Activated B cell treated with CpG ODN at 0.5 μM for 24 hours (primary cell): ENCODE results near the gene OR4S1. TPM values are rescaled to one million over a fixed set of nuclear protein-coding genes. Genes with fewer than 3 reads are reported as not detected.

ENCODE experiments used
- ATAC-seq: fragments of 200-7000 bp; cut with Tn5 transposase; one replicate; pipeline ENCODE4 v1.10.0; 2021; ENCODE audit warnings: low read depth, mild to moderate bottlenecking, moderate library complexity
- CTCF ChIA-PET: fragments of 350-600 bp; sonication (Branson Sonifier 250); formaldehyde crosslinking; loops from one replicate; lab custom pipeline; 2021; ENCODE audit warnings: antibody characterized with exemption; lab: Charles Lee
- POLR2A ChIA-PET: fragments of 350-600 bp; sonication (Branson Sonifier 250); formaldehyde crosslinking; loops from one replicate; lab custom pipeline; 2021; ENCODE audit warnings: antibody characterized with exemption; lab: Charles Lee
- DNase-seq: peaks from one replicate; pipeline ENCODE4 v3.0.0; 2022
- H3K27ac Mint-ChIP-seq: one replicate; pipeline ENCODE4 v1.8.0; 2020; ENCODE audit warnings: mixed read lengths
- H3K27me3 Mint-ChIP-seq: one replicate; pipeline ENCODE4 v1.8.0; 2021; ENCODE audit warnings: mixed read lengths
- H3K36me3 Mint-ChIP-seq: one replicate; pipeline ENCODE4 v1.8.0; 2021; ENCODE audit warnings: low read depth, mixed read lengths
- H3K4me1 Mint-ChIP-seq: one replicate; pipeline ENCODE4 v1.8.0; 2021; ENCODE audit warnings: mixed read lengths
- H3K4me3 Mint-ChIP-seq: one replicate; pipeline ENCODE4 v1.8.0; 2020; ENCODE audit warnings: mild to moderate bottlenecking, mixed read lengths
- H3K9me3 Mint-ChIP-seq: one replicate; pipeline ENCODE4 v1.8.0; 2020; ENCODE audit warnings: mixed read lengths
- intact Hi-C: fragments of 100-400 bp; cut with micrococcal nuclease; formaldehyde crosslinking; loops from one replicate; pipeline ENCODE4 v1.15.1; 2024
- total RNA-seq: library from RNA; stranded (reverse); gene quantifications from 2 replicates; pipeline ENCODE4 v1.2.3, GENCODE V29; 2022
- TF ChIP-seq, protein P1 (sequence below): fragments of 200-600 bp; IDR thresholded peaks from one replicate; pipeline ENCODE4 v1.8.0; 2022; ENCODE audit warnings: antibody characterized with exemption, mild to moderate bottlenecking

The OR4S1 gene
- total RNA-seq, 1 donor from 2014 or later, result not detected

GRCh38 chr11:48354013-48354412 lies 48.0 kb downstream of the OR4S1 start:
- peaks cover 3% of the 10 kb centered on the region for H3K9me3 Mint-ChIP-seq
- POLR2A ChIA-PET, result no interaction called here
- H3K4me3 Mint-ChIP-seq, result no peak overlapping the region
- peaks cover 2% of the 10 kb centered on the region for H3K27me3 Mint-ChIP-seq
- intact Hi-C loops, result no loop called here
- no peak overlapping the region for H3K27ac Mint-ChIP-seq
- H3K4me1 Mint-ChIP-seq, result no peaks in the 10 kb centered on the region
- no peak for ATAC-seq
- CTCF ChIA-PET, result no interaction called here
- TF ChIP-seq, protein P1, sequence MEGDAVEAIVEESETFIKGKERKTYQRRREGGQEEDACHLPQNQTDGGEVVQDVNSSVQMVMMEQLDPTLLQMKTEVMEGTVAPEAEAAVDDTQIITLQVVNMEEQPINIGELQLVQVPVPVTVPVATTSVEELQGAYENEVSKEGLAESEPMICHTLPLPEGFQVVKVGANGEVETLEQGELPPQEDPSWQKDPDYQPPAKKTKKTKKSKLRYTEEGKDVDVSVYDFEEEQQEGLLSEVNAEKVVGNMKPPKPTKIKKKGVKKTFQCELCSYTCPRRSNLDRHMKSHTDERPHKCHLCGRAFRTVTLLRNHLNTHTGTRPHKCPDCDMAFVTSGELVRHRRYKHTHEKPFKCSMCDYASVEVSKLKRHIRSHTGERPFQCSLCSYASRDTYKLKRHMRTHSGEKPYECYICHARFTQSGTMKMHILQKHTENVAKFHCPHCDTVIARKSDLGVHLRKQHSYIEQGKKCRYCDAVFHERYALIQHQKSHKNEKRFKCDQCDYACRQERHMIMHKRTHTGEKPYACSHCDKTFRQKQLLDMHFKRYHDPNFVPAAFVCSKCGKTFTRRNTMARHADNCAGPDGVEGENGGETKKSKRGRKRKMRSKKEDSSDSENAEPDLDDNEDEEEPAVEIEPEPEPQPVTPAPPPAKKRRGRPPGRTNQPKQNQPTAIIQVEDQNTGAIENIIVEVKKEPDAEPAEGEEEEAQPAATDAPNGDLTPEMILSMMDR, result no peak
- no peak for DNase-seq
- H3K36me3 Mint-ChIP-seq, result no peaks in the 10 kb centered on the region

DNA sequence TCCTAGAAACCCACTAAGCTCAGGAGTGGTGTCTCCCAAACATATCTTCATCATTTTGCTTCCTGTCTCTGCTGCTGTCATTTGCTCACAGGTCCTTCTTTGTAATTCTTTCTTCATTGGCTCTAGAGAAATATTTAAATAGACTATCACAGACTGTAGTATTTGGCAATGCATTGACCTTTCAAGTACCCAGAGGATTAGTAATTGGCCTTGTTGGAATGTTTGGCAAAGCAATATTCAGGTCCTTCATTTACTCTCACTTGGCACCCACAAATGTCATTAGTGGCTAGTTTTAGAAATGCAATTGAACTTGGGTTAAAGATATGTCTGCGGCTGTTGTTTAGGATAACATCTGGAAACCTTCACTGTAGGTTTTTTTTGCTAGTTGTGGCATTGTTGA lies 48.7 kb downstream of the OR4S1 start:
- ChIA-PET POLR2A (no interaction called here), CTCF (no interaction called here)
- TF ChIP-seq, protein P1, result no peak
- intact Hi-C loops, result no loop called here
- no peaks in the 10 kb centered on the region for H3K4me1 Mint-ChIP-seq
- ATAC-seq (no peak), DNase-seq (no peak)
- H3K27ac Mint-ChIP-seq, result no peak overlapping the region
- H3K36me3 Mint-ChIP-seq, result no peaks in the 10 kb centered on the region
- H3K4me3 Mint-ChIP-seq, result no peak overlapping the region
- peaks cover 3% of the 10 kb centered on the region for H3K9me3 Mint-ChIP-seq
- peaks cover 2% of the 10 kb centered on the region for H3K27me3 Mint-ChIP-seq

Other genes with a start within 250 kb of the OR4S1 start
- gene OR4B1, start 89.4 kb upstream of the OR4S1 start, total RNA-seq, result not detected in 2 replicates
- gene OR4X2, start 61.1 kb upstream of the OR4S1 start, total RNA-seq, result not detected in 2 replicates
- not detected in 2 replicates for gene OR4X1, start 42.4 kb upstream of the OR4S1 start, total RNA-seq
- gene OR4C3, start 18.7 kb downstream of the OR4S1 start, total RNA-seq, result not detected in 2 replicates
- not detected in 2 replicates for gene OR4C5, start 60.2 kb downstream of the OR4S1 start, total RNA-seq
- not detected in 2 replicates for gene OR4A47, start 182.6 kb downstream of the OR4S1 start, total RNA-seq